ENCODE data around the gene CABLES2. TPM values are rescaled to one million over a fixed set of nuclear protein-coding genes. Genes with fewer than 3 reads are reported as not detected.

Gene CABLES2
- total and polyA plus RNA-seq, 2 donors (not counting 3 experiments of a cell fraction or from before 2014, with no cell fraction given), result 7.8 to 9.9 TPM

- H4K20me1 ChIP-seq (replicated peaks; ENCODE audit: control insufficient read depth, extremely low read depth, insufficient read depth, low read length), result no peaks in the 10 kb centered on the region
- H3K27me3 ChIP-seq (ENCODE audit: control insufficient read depth in 2 of 2, insufficient read depth in 2 of 2, low read length in 2 of 2), result no peaks in the 10 kb centered on the region
- CTCF ChIA-PET, result interaction anchor here (1.5 kb wide), 1 partner anchor 12 kb away, joined by 5 read pairs; no protein-coding TSS in a partner anchor
- no peaks in the 10 kb centered on the region for H3K79me2 ChIP-seq (ENCODE audit: control insufficient read depth, insufficient read depth, low read length)
- no peak overlapping the region for H2AFZ ChIP-seq (ENCODE audit: low read depth, low read length)
- H3K36me3 ChIP-seq (ENCODE audit: control insufficient read depth in 2 of 2, extremely low read depth in 1 of 2, insufficient read depth in 2 of 2, low read length in 2 of 2), result peaks cover 2 to 15% of the 10 kb centered on the region in 2 experiments
- no peaks in the 10 kb centered on the region for H3K9me1 ChIP-seq (replicated peaks; ENCODE audit: control insufficient read depth, extremely low read depth, insufficient read depth, low read length)
- no peak overlapping the region for H3K27ac ChIP-seq (ENCODE audit: insufficient read depth, low read depth, low read length)
- H3K9ac ChIP-seq (replicated peaks; ENCODE audit: extremely low read depth, insufficient read depth, low read length), result no peak overlapping the region
- no peak for DNase-seq (ENCODE audit: low read depth, low spot score)
- H3K9me3 ChIP-seq (replicated peaks; ENCODE audit: control insufficient read depth, insufficient read depth, low read length), result no peaks in the 10 kb centered on the region
- TF ChIP-seq MYC (IDR thresholded peaks at IDR 0.05; ENCODE audit: low read depth, low read length), result no peak
- FAIRE-seq, result no peak
- dilution Hi-C loops (cut with MboI; ENCODE audit: extremely low pct_ligation_motif_present, low sequenced_read_pairs), result no loop called here
- BruUV-seq (replicated peaks), result no TSS peak
- H3K4me2 ChIP-seq (ENCODE audit: insufficient read depth, low read length), result no peak overlapping the region
- intact Hi-C loops (cut with micrococcal nuclease), result no loop called here
- H3K4me1 ChIP-seq (ENCODE audit: control insufficient read depth, extremely low read depth, insufficient read depth, low read length), result no peaks in the 10 kb centered on the region
- POLR2A ChIA-PET, result no interaction called here
- H3K4me3 ChIP-seq (replicated peaks in 1 of 3; ENCODE audit: insufficient read depth in 1 of 3, low read depth in 1 of 3, low read length in 3 of 3), result no peak overlapping the region
Measured at GRCh38 chr20:62394248-62395245, 12.5 kb downstream of the CABLES2 start.

DNA sequence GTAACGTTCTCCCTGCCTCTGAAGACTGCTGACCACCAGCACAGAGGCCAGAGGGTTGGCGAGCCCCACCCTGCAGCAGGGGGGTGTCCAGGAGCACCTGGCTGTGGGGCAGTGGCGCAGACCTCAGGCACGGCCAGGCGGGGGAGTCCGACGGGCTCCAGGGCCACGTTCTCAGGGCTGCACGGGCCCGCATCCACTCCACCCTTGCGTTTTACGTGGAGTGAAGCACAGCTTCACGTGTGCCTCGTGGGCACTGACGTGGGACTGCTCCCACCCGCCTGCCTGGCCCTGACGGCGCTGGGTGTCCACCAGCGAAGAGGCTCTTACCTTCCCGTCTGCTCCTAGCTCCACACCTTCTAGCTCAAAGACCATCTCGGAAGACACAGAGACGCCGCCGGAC, 13.3 kb downstream of the CABLES2 start:
- ChIA-PET POLR2A (no interaction called here), CTCF (interaction anchor here (1.5 kb wide), 1 partner anchor 11 kb away, joined by 5 read pairs; no protein-coding TSS in a partner anchor)
- FAIRE-seq, result no peak
- Histone ChIP-seq H3K4me1 (ENCODE audit: control insufficient read depth, extremely low read depth, insufficient read depth, low read length) (peaks cover 2% of the 10 kb centered on the region), H3K79me2 (ENCODE audit: control insufficient read depth, insufficient read depth, low read length) (peaks cover 6% of the 10 kb centered on the region), H3K27ac (ENCODE audit: insufficient read depth, low read depth, low read length) (no peak overlapping the region), H4K20me1 (replicated peaks; ENCODE audit: control insufficient read depth, extremely low read depth, insufficient read depth, low read length) (no peaks in the 10 kb centered on the region), H3K9me3 (replicated peaks; ENCODE audit: control insufficient read depth, insufficient read depth, low read length) (no peaks in the 10 kb centered on the region), H2AFZ (ENCODE audit: low read depth, low read length) (no peak overlapping the region), H3K9ac (replicated peaks; ENCODE audit: extremely low read depth, insufficient read depth, low read length) (no peak overlapping the region), H3K4me3 (replicated peaks in 1 of 3; ENCODE audit: insufficient read depth in 1 of 3, low read depth in 1 of 3, low read length in 3 of 3) (no peak overlapping the region), H3K36me3 (ENCODE audit: control insufficient read depth in 2 of 2, extremely low read depth in 1 of 2, insufficient read depth in 2 of 2, low read length in 2 of 2) (peaks cover 7 to 21% of the 10 kb centered on the region in 2 experiments), H3K27me3 (ENCODE audit: control insufficient read depth in 2 of 2, insufficient read depth in 2 of 2, low read length in 2 of 2) (no peaks in the 10 kb centered on the region), H3K9me1 (replicated peaks; ENCODE audit: control insufficient read depth, extremely low read depth, insufficient read depth, low read length) (no peaks in the 10 kb centered on the region), H3K4me2 (ENCODE audit: insufficient read depth, low read length) (no peak overlapping the region)
- dilution Hi-C loops (cut with MboI; ENCODE audit: extremely low pct_ligation_motif_present, low sequenced_read_pairs), result no loop called here
- DNase-seq (ENCODE audit: low read depth, low spot score), result no peak
- TF ChIP-seq POLR2AphosphoS5 (IDR thresholded peaks at IDR 0.05; ENCODE audit: insufficient read depth, low read depth, low read length) (no peak), FOS (IDR thresholded peaks at IDR 0.05; ENCODE audit: borderline replicate concordance, insufficient read depth, low read length) (no peak)
- intact Hi-C loops (cut with micrococcal nuclease), result no loop called here
- BruUV-seq (replicated peaks), result no TSS peak
